ENCODE measurements around the gene PIN4. TPM values are rescaled to one million over a fixed set of nuclear protein-coding genes. Genes with fewer than 3 reads are reported as not detected.
"Not testable (repeated sequence)": the region's sequence is repeated elsewhere in the genome, so short reads cannot be mapped to it uniquely, and the experiment has no call there.

The PIN4 gene
- total RNA-seq, 1 experiment from 2014 or later, result 20.9 TPM

DNA sequence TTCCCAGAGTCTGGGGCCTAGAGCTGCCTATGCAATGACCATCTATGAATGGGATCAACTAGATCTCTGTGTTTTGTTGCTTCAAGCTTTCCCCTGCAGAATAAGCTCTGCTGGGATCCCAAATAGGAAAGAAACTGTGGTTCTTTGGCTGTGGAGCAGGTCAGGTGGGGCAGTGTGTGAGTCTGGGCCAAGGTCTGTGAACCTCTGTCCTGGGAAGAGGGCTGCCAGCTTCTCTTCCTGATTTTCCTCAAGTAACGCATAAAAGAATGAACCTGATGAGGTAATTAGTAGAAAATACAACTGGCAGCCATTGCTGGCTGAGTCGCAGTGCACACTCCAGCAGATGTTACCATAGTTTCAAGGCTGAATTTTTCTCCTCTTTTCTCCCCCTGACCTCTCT is 4.6 kb upstream of the PIN4 start:
- in situ Hi-C loops (cut with HindIII; ENCODE audit: low pct_unique_long_range_greater_than_20kb, low sequenced_read_pairs), result no loop called here

DNA sequence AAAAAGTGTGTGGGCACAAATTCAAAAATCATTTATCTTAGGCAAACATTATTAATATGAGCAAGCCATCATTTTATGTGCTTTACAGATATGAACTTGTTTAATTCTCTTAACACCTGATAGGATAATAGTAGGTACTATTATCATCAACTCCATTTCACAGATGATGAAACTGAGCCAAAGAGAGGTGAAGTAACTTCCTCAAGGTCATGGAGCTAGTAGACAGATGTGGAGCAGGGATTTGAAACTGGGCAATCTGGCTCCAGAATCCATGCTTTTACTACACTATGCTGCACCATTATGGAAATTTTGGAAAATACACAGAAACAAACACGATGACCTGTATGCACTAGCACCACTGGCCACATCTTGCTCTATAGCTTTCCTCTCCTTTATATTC is 1.0 kb upstream of the PIN4 start:
- in situ Hi-C loops (cut with HindIII; ENCODE audit: low pct_unique_long_range_greater_than_20kb, low sequenced_read_pairs), result no loop called here
- no peak for DNase-seq (ENCODE audit: low read depth, low spot score)

More for the DNA sequence above, 4.6 kb upstream of the PIN4 start:
- DNase-seq (ENCODE audit: low read depth, low spot score), result no peak

DNA sequence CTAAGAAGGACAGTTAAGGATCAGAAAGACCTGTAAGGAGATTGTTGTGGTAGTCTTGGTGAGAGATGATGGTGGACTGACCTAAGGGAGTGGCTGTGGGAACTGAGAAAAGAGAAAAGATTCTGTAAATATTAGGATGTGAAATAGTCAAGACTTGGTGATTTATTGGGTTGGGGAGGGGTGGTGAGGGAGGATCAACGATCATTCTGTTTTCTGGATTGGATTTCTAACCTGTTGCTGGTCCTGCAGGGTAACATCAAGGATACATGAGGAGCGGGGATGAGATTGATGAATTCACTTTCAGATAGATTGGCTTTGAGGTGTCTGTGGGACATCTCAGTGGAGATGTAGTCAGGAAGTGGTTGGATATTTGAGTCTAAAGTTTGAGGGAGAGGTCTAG is 1.4 kb downstream of the PIN4 start:
- in situ Hi-C loops (cut with HindIII; ENCODE audit: low pct_unique_long_range_greater_than_20kb, low sequenced_read_pairs), result no loop called here
- DNase-seq (ENCODE audit: low read depth, low spot score), result no peak

DNA sequence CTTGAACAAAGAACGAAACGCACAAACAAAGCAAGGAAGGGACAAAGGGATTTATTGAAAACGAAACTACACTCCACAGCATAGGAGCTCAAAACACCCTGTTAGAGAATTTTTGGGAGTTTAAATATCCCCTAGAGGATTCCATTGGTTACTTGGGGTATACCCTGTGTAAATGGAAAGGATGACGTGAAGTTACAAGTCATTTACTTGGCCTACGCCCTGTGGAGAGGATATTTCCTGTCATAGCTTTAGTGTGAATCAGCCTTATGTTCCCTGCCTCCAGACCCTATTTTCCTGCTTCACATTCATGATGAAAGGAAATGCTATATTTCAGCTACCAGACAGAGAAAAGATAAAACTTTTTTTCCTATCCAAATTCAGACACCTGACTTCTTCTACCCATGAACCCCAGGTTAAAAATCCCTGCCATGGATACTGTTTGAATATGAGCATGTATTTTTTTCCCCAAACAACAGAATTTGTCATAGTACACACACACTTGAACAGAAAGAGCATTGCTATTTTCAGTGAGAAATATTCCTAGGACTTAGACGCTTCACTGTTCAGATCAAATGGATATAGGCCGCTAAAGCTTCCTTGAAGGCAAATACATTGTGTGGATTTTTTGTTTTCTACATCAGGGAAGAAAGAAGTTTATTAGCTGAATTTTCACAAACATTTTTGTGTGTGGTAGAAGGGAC is 20.4 kb downstream of the PIN4 start:
- in situ Hi-C loops (cut with HindIII; ENCODE audit: low pct_unique_long_range_greater_than_20kb, low sequenced_read_pairs), result no loop called here
- peak; percentile 1 for DNase-seq (ENCODE audit: low read depth, low spot score)

DNA sequence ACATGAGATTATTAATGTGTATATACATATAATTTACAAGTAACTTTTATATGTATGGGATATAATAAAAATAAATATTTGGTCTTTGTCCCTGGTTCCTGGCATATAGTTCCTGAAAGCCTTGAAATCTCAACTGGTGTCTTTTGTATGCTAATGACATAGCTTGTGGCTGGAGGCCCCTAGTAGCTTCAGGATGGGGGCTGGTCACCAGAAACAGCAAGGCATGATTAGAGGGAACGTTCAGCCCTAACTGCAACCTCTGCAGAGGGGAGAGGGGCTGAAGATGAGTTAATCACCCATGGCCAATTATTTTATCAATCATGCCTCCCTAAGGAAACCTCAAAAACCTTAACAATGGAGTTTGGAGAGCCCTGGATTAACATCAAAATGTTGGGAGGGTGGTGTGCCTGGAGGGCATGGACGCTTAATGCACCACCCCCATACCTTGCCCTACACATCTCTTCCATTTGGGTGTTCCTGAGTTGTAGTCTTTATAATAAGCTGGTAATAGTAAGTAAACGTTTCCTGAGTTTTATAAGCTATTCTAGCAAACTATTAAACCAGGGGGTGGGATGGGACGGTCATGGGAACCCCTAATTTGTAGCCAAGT is 21.3 kb downstream of the PIN4 start:
- no peak for DNase-seq (ENCODE audit: low read depth, low spot score)
- in situ Hi-C loops (cut with HindIII; ENCODE audit: low pct_unique_long_range_greater_than_20kb, low sequenced_read_pairs), result no loop called here

DNA sequence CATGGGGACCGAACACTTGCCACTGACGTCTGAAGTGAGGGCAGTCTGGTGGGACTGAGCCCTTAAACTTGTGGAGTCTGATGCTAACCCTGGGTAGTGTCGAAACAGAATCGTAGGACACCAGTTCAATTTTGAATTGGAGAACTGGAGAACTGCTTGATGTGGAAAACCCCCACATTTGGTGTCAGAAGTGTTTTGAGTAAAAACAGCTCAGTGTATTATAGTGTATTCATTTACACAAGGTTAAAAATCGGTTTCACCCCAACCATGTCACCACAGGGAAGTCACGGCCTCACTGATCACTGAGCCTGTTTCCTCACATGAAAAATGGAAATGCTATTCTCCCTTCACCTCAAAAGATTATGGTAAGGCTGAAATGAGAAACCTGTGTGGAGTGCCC is 21.9 kb downstream of the PIN4 start:
- in situ Hi-C loops (cut with HindIII; ENCODE audit: low pct_unique_long_range_greater_than_20kb, low sequenced_read_pairs), result no loop called here
- DNase-seq (ENCODE audit: low read depth, low spot score), result no peak

DNA sequence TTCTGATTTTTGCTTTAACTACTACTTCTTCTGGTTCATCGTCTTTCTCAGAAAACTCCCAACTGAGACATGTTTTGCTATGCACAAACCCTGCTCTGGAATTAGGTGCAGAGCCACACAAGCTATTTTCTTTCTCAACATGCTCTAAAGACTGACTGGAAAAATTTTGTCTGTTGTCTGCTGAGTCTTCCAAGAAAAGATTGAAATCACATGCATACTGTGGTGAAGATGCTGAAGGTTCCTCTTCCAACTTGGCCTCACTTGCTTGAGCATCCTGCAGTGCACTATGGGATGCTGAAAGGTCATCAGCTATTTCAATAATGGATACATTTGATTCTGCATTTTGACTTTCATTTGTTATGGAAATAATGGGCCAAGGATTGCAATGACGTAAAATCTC is 24.1 kb downstream of the PIN4 start:
- in situ Hi-C loops (cut with HindIII; ENCODE audit: low pct_unique_long_range_greater_than_20kb, low sequenced_read_pairs), result no loop called here
- no peak for DNase-seq (ENCODE audit: low read depth, low spot score)

DNA sequence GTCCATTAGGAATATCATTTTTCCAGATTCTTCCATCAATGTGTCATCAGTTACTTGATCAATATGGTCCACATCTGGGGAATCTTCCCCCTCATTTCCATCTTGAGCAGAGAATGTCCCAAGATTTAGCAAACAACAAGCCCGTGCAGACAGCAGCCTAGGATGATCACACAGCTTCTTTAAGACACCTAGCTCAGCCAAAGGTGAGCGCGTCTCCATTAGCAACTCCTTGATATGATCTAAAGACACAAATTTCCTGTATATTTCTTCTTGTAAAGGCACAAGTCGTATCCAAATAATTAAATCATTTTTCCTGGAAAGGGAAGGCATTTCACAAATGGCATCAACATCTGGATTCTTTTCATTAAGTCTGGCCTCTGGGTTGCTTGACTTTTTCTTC is 25.8 kb downstream of the PIN4 start:
- in situ Hi-C loops (cut with HindIII; ENCODE audit: low pct_unique_long_range_greater_than_20kb, low sequenced_read_pairs), result no loop called here
- DNase-seq (ENCODE audit: low read depth, low spot score), result no peak

DNA sequence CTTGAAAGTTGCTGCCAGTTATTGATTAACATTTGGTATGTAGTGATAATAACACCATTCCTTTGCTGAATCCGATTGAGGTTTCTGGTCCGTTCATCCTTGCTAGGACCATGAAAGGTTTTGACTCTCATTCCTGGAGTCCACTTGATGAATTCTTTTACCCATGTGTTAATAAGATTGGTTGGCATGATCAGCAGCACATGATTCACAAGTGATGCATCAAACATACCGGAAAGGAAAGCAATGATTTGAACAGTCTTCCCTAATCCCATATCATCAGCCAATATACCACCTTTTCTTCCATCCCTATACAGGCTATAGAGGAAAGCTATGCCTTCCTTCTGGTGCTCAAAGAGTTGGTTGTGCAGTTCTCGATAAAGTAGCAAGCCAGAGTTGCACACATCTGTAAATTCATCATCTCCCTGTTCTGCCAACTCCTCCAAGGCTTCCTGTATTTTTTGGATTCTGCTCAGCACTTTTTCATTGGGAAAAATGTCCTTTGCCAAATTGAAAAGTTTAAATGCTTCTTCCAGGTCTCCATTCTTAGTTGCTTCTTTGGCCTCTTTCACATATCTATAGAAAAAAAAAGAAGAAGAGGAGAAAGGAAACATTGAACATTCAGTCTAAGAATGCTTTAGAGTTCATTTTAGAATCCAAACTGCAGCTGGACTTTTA is 26.7 kb downstream of the PIN4 start:
- in situ Hi-C loops (cut with HindIII; ENCODE audit: low pct_unique_long_range_greater_than_20kb, low sequenced_read_pairs), result no loop called here
- no peak for DNase-seq (ENCODE audit: low read depth, low spot score)

DNA sequence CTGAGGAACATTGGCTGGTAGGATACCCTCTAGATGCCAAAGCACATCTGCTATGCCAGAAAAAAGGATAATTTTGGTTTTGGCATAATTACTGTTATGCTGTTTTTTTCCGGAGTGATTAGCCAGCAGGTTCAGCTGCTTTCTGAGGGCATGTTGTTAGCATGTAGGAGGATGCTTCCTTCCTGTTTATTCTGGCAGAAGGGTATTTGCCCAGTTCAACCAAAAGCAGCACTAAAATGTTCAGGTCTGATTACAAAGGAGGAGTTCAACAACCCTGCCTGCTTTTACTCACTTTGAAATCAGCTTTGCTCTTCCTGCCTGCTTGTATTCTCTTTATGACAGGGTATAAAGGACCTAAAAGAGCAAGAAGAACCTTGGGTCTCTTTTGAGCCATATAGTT is 35.4 kb downstream of the PIN4 start:
- in situ Hi-C loops (cut with HindIII; ENCODE audit: low pct_unique_long_range_greater_than_20kb, low sequenced_read_pairs), result no loop called here
- no peak for DNase-seq (ENCODE audit: low read depth, low spot score)

DNA sequence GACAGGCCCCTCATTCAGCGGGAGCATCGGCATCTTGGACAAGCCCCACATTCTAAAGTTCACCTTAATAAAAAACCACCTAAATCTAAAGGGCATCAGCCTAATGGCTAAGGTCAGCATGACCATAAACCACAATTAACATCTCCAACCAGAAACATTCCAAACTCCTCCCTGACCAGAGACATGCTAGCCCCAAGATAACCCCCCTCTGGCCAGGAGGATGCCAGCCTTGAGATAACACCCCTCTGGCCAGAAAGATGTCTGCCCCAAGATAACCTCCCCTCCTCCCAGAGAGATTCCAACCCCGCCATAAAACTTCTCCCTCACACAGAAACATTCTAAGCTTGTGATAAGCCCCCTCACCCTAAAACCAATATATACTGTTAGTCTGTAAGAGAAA is 38.8 kb downstream of the PIN4 start:
- in situ Hi-C loops (cut with HindIII; ENCODE audit: low pct_unique_long_range_greater_than_20kb, low sequenced_read_pairs); DNase-seq (ENCODE audit: low read depth, low spot score): not testable (repeated sequence)

DNA sequence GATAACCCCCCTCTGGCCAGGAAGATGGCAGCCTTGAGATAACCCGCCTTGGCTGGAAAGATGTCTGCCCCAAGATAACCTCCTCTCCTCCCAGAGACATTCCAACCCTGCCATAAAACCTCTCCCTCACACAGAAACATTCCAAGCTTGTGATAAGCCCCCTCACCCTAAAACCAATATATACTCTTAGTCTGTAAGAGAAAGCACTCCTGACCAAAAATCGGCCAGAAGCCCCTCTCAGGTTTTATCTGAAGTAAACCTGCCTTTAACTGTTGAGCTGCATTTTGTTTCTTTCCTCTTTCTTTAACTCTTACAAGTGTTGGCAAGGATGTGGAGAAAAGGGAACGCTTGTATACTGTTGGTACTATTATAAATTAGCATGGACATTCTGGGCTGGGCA is 48.7 kb downstream of the PIN4 start:
- in situ Hi-C loops (cut with HindIII; ENCODE audit: low pct_unique_long_range_greater_than_20kb, low sequenced_read_pairs), result no loop called here
- no peak for DNase-seq (ENCODE audit: low read depth, low spot score)

DNA sequence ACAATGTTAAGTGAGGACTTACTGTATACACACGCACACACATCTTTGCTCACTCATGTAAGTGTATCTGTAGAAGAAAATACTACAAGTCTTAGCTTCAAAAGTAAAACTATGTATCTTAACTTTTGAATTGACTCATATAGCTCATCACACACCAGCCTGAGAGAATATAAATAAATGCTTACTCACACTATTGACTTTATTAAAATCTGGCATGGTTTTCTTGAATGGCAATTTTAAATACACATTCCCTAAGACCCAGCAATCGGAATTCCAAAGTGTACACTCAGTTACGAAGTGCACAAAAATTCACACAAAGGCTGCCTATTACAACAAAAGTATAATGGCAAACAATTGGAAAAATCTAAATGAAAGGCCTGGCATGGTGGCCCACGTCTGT is 55.3 kb downstream of the PIN4 start:
- DNase-seq (ENCODE audit: low read depth, low spot score), result no peak
- in situ Hi-C loops (cut with HindIII; ENCODE audit: low pct_unique_long_range_greater_than_20kb, low sequenced_read_pairs), result no loop called here

DNA sequence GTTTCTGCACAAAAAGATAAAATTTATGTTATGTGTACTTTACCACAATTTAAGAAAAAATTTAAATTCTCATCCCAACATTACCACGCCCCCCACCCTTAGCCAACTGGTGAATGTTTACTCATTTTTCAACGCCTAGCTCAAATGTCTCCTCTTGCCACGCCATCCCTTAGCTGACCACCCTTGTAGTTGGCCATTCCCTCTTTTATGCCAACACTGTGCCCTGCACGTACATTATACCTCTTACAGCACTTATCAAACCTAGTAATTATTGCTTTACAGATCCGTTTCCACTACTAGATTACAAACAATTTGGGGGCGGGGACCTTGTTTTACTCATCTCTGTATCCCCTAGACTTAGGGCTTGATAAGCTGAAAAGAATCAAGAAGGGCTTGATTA is 56.6 kb downstream of the PIN4 start:
- in situ Hi-C loops (cut with HindIII; ENCODE audit: low pct_unique_long_range_greater_than_20kb, low sequenced_read_pairs), result no loop called here

DNA sequence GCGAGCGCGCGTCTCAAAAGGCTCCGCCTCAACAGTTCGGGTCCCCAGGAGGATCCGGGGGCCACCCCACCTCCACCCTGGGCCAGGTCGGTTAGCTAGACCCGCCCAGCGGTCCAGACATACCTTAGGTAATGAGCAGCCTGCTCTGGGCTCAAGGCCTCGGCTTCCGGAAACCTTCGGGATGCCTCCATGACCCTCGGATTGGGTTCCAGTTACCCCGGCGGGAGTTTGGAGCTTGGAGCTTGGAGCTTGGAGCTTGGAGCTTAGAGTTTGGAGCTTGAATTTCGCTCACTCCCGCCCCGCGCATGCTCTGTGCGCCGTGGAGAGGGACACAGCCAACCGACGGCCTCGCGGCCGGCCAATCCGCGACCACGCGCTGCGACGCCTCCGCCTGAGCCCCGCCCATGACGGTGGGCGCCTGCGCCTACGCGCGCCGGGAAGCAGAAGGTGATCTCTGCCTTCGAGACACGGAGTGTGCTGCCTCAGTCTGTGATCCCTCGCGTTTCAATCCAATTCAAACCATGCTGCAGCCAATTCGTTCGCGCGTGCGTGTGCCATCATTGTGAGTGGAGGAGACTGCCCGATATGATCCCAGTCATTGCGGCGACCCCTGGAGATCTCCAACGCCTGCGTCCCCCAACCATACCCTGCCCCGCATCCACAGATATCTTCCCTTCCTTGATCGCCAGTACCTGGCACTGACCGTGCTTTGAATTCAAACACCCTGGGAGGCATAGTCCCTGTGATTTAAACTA is 57.3 kb downstream of the PIN4 start, which contains the start of gene ERCC6L:
ERCC6L (minus strand) TSS at position 307 of the 755 bp plus-strand sequence; CDS start at position 191, 116 bp downstream.
- in situ Hi-C loops (cut with HindIII; ENCODE audit: low pct_unique_long_range_greater_than_20kb, low sequenced_read_pairs), result no loop called here
- peak; percentile 87 for DNase-seq (ENCODE audit: low read depth, low spot score)

More for the DNA sequence above, 56.6 kb downstream of the PIN4 start:
- DNase-seq (ENCODE audit: low read depth, low spot score), result no peak

DNA sequence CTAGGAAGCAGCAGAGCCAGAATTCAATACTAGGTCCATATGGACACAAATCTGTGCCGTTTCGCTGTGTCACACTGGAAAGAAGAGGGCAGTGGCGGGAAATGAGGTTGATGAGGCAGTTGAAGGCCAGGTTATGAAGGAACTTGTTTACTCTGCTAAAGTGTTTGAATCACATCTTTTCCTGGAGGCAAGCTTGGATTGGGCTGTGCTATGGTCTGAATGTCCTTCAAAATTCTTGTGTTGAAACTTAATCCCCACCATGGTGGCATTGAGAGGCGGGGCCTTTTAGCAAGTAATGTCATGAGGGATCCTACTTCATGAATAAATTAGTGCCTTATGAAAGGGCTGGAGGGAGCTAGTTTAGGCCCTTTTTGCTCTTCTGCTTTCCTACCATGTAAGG is 59.4 kb downstream of the PIN4 start:
- in situ Hi-C loops (cut with HindIII; ENCODE audit: low pct_unique_long_range_greater_than_20kb, low sequenced_read_pairs), result no loop called here
- no peak for DNase-seq (ENCODE audit: low read depth, low spot score)

DNA sequence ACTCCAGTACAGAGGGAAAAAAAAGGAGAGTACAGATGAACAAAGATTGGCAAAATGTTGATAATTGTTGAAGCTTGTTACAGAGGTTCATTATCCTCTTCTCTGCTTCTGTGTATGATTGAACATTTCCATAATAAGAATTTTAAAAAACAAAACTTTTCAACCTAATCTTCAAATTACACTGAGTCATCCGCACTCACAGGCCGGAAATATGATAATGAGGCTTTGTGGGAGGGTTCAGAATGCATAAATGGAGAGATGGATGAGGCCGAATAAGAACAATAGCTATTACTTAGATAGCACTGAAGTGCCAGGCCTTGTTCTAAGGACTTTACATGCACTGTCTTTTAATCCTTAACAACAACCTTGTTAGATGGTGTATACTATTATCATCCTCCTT is 61.9 kb downstream of the PIN4 start:
- peak; percentile 16 for DNase-seq (ENCODE audit: low read depth, low spot score)
- in situ Hi-C loops (cut with HindIII; ENCODE audit: low pct_unique_long_range_greater_than_20kb, low sequenced_read_pairs), result no loop called here

DNA sequence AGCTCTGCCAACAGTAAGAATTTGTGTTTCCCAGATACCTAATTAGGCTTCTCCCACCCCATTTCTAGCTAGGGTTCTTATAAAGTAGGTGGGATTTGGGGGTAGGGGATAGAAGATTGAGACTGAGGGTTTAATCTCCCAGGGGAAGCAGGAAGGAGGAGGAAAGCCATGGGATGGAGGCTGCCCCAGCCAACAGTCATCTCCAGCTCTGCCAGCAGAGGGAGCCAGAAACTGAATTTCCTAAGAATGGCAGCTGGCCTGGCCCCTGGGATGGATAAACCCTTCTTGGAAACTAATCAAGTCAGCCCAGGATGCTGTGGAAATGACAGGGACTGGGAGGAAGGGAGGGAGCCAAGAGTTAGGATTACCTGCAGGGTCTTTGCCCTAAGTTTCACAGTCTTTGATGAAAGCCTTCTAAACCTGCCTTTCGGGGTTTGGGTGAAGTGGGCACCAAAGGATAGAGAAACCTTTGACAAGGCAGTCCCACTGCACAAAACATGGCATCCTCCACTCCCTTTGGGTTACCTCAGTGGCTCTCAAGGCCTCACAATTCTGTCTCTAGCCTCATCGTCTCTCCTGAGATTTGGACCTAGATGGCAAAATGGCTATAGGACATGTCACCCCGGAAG is 64.0 kb downstream of the PIN4 start:
- in situ Hi-C loops (cut with HindIII; ENCODE audit: low pct_unique_long_range_greater_than_20kb, low sequenced_read_pairs), result no loop called here
- DNase-seq (ENCODE audit: low read depth, low spot score), result peak; percentile 73

Data from SK-MEL-5 (cell line).